H54 (cell line): ENCODE data around the gene SGMS1.

Source experiments
- DNase-seq: peaks from one replicate; pipeline ENCODE4 v3.0.0; 2011; ENCODE audit warnings: low spot score, mixed read lengths; ENCODE audit not compliant: insufficient read length
- FAIRE-seq: peaks from 3 replicates; lab custom pipeline; 2011; peaks lifted over from hg19 to GRCh38; lab: Jason Lieb, UNC
- POLR2A ChIP-seq: IDR thresholded peaks from 2 replicates; pipeline ENCODE4 v1.6.1; 2011; ENCODE audit warnings: low read depth, mild to moderate bottlenecking, low read length

SGMS1 gene

DNA sequence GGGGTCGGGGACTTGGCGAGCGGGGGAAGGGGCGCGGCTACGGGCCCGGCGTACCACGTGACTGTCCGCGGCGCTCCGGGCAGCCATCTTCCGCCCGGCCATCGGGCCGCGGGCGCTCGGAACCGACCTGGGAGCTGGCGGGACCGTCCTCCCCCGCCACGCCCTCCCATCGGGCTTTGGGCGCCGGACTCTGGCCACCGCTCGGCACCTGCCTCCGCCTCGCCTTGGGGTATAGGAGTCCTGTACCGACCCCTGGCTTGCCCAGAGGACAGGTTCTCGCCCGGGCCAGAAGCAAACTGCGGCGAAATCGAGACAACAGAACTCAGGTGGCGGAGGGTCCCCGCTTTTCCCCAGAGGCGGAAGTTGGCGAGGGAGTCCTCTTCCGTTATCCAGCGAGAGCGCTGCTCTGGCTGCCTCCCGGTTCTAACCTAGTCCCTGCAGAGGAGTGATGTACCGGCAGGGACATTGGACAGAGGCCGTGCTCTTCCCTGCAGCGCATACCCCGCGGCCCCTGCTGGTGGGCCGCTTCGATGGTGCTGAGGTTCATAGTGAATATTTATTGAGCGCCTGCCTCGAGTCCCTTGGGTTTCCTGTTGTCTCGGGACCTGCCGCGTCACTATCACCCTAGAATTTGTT lies 1.2 kb upstream of the SGMS1 start:
- DNase-seq (peak; percentile 64), FAIRE-seq (no peak)
- TF ChIP-seq POLR2A: peak; percentile 55; the same call in 1 of the 2 replicates

DNA sequence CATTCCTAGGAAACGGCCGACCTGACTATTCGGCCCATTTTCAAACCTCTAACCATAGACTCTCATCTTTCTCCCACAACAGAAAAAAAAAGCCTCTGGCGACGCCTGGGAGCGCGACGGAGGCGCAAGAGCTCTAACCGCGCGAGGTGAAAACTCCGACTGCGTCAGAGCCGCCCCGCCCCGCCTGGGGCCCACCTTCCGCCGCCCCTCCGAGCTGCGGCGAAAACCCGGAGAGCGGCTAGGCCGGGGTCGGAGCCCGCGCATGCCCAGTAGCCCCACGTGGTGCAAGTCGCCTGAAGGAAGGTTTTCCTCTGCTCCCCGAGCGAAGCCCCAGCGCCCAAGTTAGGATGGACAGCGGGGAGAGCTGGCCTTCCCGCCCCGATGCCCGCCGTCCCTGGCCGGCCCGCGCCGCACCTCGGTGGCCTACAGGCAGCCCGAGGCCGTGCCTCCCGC lies 683 bp upstream of the SGMS1 start:
- FAIRE-seq: no peak
- DNase-seq: peak; percentile 73
- TF ChIP-seq POLR2A: no peak

DNA sequence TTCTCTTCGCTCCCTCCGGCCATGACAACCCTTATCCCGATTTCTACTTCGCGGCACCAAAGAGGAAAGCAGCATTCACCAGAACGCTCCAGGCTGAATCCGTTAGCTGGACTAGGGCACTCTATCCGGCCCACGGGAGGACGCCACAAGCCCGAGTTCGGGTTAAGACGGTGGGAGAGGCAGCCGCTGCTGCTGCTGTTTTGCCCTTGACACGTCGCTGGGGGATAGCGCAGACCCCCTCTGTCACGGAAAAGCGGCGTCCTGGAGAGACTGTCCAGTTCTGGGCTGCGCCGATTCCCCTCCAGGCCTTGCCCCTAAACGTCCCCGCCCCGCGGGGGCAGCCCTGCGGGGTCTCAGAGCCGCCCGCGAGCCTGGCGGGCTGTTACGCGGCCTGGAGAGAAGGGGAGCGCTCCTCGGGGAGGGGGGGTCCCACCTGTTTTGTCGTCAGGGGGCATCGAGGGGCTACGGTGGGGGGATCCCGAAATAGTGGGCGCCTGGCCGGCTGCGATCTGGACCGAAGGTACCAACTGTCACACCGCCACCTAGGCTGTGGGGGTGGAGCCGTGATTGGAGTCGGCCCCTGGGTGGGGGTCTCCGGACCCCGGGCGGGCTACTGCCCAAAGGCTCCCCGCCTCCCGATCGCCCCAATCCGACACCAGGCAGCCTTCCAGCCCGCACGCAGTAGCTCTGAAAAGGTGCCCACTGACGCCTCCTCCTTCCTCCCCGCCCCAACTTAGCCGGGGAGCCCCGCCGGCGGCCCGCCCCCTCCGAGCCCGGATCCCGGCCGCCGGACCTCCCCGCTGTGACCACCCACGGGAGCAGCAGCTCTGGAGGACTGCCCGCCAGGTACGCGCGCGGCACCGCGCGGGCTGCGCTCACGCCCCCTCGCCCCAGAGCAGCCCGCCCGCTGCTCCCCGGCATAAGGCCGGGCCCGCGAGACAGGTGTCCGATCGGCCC lies 772 bp downstream of the SGMS1 start:
- DNase-seq: no peak
- FAIRE-seq: no peak
- TF ChIP-seq POLR2A: 0 out of 2 replicates have a peak, but pooled peaks have one; percentile 22

DNA sequence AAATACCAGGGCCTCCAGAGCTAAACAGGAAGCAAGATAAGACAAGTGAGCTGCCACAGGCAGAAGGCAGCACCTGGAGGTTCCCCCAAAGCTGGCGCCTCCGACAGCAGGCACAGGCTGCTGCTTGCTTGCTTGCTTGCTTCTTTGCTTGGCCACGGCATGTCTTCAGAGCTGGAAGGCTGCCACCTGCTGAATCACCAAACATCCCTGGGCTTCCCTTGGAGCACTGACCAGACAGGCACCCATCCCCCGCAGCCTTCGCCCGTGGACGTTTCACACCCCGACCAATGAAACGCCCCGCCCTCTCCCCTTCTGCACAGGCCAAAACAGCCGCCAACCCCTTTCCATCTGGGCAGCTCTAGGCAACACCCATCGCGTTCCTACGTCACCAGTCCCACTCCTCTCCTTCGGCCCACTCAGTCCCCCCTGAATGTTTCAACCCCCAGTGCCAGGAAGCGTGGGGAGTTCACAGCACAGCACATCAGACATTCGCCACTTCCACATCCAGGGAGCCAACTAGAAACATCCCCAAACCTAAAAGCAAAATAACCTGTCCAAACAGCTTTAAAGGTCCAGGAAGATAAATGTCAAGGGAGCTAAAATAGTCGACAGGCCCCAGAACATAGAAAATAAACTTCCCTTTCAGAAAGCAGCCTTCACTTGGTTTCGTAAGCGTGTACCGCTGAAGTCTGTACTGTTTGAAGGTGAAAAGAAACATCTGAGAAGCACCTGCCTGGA lies 1.6 kb downstream of the SGMS1 start:
- FAIRE-seq (peak; percentile 94), DNase-seq (peak; percentile 82)
- no peak for TF ChIP-seq POLR2A

GRCh38 chr10:50620899-50621298 lies 2.9 kb downstream of the SGMS1 start:
- TF ChIP-seq POLR2A: no peak
- FAIRE-seq (no peak), DNase-seq (no peak)

DNA sequence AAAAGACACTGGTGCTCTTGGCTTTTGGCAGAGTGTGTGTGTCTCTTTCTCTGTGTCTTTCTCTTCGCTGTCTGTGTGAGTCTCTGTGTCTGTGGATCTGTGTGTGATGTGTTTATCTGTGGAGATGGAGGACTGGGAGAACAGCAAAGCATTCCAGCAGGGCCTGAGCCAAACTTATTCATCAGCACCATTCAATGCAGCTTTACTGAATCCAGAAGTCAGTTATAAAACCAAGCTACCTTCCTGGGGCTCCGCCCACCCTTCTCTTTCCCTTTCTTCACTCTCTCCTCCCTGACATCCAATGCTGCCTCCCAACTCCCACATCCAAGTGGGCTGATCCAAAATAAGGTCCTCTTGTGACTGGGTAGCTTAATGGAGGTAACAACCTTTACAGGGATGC lies 3.9 kb downstream of the SGMS1 start:
- TF ChIP-seq POLR2A: no peak
- DNase-seq (no peak), FAIRE-seq (no peak)

DNA sequence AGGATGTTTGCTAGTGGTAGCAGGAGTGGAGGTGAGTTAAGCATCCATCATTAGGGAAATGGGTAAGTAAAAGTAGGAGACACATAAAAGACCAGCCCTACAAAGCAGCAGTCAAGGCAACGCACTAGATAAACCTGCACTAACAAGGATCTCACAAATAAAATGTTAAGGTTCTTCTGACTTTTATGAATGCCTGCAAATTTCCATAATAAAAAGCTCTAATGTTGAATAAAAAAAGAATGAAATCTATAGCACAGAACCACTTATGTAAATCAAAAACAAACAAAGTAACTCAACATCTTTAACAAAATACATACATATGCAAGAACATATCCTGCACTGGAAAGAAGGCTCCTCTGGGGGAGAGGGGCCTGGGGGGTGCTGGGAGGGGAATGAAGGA lies 4.6 kb downstream of the SGMS1 start:
- DNase-seq (no peak), FAIRE-seq (no peak)
- no peak for TF ChIP-seq POLR2A

DNA sequence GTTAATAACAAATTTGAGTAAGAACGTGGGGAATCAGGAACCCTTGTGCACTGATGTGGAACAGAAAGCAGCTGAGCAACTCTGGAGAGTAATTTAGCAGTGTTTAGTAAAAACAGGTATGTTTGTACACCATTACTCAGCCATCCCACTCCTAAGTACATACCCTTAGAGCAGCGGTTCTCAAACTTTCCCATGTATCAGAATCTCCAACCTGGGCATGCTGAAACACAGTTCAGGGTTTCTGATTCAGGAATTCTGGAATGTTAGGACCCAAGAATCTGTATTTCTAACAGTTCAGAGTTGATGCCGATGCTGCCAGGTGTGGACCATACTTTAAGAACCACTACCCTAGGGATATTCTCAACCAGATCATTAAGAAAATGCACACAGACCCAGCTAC lies 5.1 kb downstream of the SGMS1 start:
- FAIRE-seq (no peak), DNase-seq (no peak)
- TF ChIP-seq POLR2A: no peak

DNA sequence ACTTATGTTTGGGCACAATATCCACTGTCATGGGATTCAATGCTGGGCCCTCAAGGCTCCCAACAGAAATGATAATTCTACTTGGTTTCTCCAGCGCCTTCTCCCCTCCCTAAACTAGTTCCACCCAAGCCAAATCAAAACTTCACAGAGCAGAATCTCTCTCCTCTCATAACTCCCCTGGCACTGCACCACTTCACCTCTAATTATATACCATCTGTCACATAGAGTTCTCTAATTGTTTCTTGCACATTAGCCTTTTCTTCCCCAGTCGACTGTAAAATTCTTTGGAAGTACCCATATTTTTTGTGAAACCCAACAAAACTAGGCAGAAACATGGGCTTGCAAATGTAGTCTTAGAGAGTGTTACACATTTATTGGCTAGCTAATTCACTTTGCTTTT lies 8.1 kb downstream of the SGMS1 start:
- no peak for TF ChIP-seq POLR2A
- FAIRE-seq: no peak
- DNase-seq: no peak

DNA sequence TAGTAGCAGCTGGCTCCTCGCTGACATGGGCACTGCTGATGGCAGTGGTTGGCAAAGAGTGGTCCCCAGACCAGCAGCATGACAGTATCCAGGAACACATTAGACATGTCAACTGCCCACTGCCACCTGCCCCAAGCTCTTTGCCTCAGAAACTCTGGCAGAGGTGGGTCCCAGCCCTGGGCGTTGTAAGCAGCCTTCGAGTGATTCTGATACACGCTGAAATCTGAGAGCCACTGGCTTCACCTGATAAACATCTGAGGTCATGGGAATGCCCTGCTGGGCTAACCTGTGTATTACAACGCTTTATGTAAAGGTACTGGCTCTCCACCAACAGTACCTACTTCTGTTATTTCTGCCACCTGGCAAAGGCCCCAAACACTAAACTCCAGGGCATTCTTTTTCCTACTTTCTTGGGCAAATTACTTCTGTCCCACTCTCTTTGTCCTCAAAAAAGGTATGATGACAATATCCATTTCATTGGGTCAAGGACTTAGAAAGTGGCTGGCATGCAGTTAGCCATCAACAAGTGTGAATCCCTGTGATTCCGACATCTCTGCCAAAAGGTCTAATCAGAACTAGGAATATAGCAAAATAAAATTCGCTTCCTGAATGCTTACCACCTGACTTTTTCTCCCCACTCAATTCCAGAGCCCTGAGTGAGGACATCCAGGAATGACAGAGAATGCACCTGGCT lies 9.2 kb downstream of the SGMS1 start:
- TF ChIP-seq POLR2A: no peak
- no peak for DNase-seq
- FAIRE-seq: no peak

- DNase-seq: no peak
- no peak for FAIRE-seq
- no peak for TF ChIP-seq POLR2A
These were observed 9.9 kb downstream of the SGMS1 start for GRCh38 chr10:50613726-50614443.

DNA sequence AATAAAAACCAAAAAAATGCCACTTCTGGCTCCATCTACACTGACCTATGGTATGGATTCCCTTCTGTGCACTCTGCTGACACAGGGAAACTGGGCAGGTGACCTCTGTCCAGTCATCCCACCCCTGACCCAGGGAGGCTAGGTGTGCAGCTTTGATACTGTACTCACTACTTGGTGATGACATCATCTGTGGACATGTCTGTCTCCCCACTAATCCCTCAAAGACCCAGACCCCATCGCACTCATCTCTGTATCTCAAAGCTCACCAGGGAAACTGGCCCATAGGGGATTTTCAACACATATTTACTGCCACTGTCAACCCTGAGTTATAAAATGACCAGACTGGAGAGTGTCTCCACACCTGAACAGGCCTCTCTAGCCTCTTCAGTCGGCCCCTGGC lies 10.6 kb downstream of the SGMS1 start:
- FAIRE-seq (no peak), DNase-seq (no peak)
- no peak for TF ChIP-seq POLR2A

DNA sequence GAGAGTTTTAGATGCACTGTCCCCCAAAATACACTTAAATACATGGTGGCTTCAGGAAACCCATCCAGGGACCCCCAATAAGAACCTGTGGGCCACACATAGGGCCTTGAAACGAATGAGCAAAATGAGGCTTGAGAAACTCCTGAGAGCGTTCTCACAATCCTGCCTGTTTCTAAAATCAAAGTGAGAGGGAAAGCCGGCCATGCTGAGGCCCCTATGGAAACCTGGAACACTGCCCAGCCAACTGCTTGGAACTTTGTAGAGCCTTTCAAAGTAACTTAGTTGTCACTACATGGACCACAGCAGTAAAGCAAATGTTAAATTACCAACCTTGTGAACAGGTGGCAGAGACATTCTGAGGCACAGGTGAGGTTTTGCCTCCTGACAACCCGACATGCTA lies 13.4 kb downstream of the SGMS1 start:
- FAIRE-seq: no peak
- TF ChIP-seq POLR2A: no peak
- DNase-seq: no peak
